ENCODE data around the gene FAXDC2. TPM values are rescaled to one million over a fixed set of nuclear protein-coding genes. Genes with fewer than 3 reads are reported as not detected.
"Not testable (repeated sequence)": the region's sequence is repeated elsewhere in the genome, so short reads cannot be mapped to it uniquely, and the experiment has no call there.

Gene FAXDC2
- total RNA-seq, 1 experiment from 2014 or later: 4.2 TPM

DNA sequence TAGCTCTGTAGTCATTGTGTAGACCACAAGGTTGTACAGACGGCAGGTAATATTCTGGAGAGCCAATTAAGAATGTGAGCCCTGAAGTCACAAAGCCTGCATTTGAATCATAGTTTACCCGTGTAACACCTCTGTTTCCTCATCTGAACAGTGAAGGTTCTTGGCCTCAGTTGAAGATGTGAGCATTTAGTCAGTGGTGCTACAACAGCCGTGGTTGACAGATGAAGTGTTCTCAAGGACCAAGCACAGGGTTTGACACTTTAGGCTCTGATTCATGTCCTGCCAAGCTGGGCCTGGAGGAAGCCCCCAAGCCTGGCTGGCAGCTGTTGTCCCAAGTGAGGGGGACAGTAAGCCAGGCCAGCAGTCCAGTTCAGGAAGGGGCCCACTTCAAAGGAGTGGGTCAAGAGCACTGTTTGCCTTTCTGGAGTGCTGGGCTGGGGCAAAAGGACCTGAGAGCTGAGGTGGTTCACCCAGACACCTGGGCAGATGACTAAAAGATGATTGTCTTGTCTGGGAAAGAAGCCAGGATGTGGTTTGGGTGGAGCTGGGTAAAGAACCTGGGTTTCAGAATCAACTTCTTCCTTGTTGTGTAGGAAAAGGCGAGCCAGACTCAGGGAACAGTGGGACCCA, 20.7 kb downstream of the FAXDC2 start:
- Histone ChIP-seq H3K27ac (peak overlapping the region; percentile 65), H3K4me3 (no peak overlapping the region), H3K9me3 (replicated peaks) (no peaks in the 10 kb centered on the region), H3K4me1 (peaks cover 27% of the 10 kb centered on the region), H3K36me3 (no peaks in the 10 kb centered on the region), H3K27me3 (no peaks in the 10 kb centered on the region)
- DNase-seq: peak; percentile 65 to 74

GRCh38 chr5:154829181-154829588, 21.2 kb downstream of the FAXDC2 start:
- no peaks in the 10 kb centered on the region for H3K36me3 ChIP-seq
- H3K9me3 ChIP-seq (replicated peaks): no peaks in the 10 kb centered on the region
- peaks cover 27% of the 10 kb centered on the region for H3K4me1 ChIP-seq
- DNase-seq: peak in 1 of 2 experiments; percentile 44
- H3K27ac ChIP-seq: peak overlapping the region; percentile 65; the same call in 1 of the 2 replicates
- H3K27me3 ChIP-seq: no peaks in the 10 kb centered on the region
- H3K4me3 ChIP-seq: no peak overlapping the region

- no peak for DNase-seq
- peaks cover 5% of the 10 kb centered on the region; the same call in 1 of the 2 replicates for H3K36me3 ChIP-seq
Observed at GRCh38 chr5:154824070-154824469, 26.3 kb downstream of the FAXDC2 start.

DNA sequence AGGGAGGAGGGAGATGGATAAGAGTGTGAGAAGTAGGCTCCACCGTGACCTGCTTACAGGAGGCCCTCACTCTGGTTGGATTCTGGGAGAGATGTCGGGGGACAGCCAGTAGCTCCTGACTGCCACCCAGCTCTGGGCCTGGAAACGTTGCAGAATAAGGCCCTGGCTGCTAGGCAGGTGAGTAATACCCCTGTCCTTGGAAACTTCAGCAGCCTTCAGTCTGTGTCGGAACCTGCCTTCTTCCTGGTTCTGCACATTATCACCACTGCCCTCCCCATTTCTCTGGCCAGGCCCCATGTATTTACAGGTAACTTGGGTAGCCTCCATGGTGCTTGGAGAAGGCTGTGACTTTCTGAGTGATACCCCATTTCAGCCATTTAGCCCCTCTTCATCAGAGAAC, 26.8 kb downstream of the FAXDC2 start:
- H3K4me1 ChIP-seq: peaks cover 4% of the 10 kb centered on the region; the same call in 1 of the 2 replicates
- no peak for DNase-seq
- no peak overlapping the region for H3K27ac ChIP-seq
- no peaks in the 10 kb centered on the region for H3K9me3 ChIP-seq (replicated peaks)
- H3K4me3 ChIP-seq: no peak overlapping the region
- H3K36me3 ChIP-seq: peaks cover 9% of the 10 kb centered on the region; the same call in 1 of the 2 replicates
- no peaks in the 10 kb centered on the region for H3K27me3 ChIP-seq

More at GRCh38 chr5:154824070-154824469, 26.3 kb downstream of the FAXDC2 start:
- Histone ChIP-seq H3K9me3 (replicated peaks) (no peaks in the 10 kb centered on the region), H3K4me3 (no peak overlapping the region), H3K27me3 (no peaks in the 10 kb centered on the region), H3K4me1 (peaks cover 9% of the 10 kb centered on the region), H3K27ac (no peak overlapping the region)

- not testable (repeated sequence) for H3K27me3 ChIP-seq; H3K4me3 ChIP-seq; H3K9me3 ChIP-seq (replicated peaks); DNase-seq; H3K36me3 ChIP-seq; H3K4me1 ChIP-seq; H3K27ac ChIP-seq
Observed at GRCh38 chr5:154822896-154823295, 27.5 kb downstream of the FAXDC2 start.

- peaks cover 30% of the 10 kb centered on the region for H3K36me3 ChIP-seq
- DNase-seq: no peak
- no peak overlapping the region for H3K4me3 ChIP-seq
- no peaks in the 10 kb centered on the region for H3K27me3 ChIP-seq
- H3K27ac ChIP-seq: no peak overlapping the region
- H3K4me1 ChIP-seq: no peaks in the 10 kb centered on the region
- H3K9me3 ChIP-seq (replicated peaks): no peaks in the 10 kb centered on the region
Observed at GRCh38 chr5:154820383-154820782, 30.0 kb downstream of the FAXDC2 start.

- no peak for DNase-seq
- H3K36me3 ChIP-seq: peaks cover 38% of the 10 kb centered on the region
- no peaks in the 10 kb centered on the region for H3K27me3 ChIP-seq
- no peak overlapping the region for H3K4me3 ChIP-seq
- no peaks in the 10 kb centered on the region for H3K4me1 ChIP-seq
- no peak overlapping the region for H3K27ac ChIP-seq
- no peaks in the 10 kb centered on the region for H3K9me3 ChIP-seq (replicated peaks)
Observed at GRCh38 chr5:154819546-154819945, 30.9 kb downstream of the FAXDC2 start.

DNA sequence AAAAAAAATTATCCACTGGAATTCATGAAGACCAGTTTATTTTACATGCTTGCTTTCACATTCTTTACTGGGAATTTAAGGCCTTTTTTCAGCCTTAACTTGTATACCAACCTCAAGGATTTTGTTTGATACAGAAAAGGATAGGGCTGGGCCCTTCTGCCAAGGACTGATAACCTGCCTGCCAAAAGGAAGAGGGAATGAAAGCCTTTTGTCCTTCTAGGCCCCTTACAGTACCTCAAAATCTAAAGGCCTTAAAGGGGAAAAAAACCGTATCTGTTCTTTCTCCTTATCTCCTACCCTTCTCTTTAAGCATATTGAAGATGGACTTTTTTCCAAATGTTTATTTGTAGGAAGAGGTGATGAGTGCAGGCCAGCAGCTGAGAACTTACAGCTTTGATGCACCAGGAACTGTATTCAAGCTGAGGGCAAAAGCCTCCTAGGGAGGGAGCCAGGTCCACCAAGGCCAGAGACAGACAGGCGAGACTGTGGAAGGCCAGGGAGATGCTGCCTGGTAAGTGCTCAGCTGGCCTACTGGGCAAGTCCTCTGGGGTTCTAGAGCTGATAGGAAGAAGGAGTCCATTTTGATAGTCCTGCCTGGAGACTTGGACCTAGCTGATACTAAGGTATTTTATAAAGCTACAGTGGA, 31.8 kb downstream of the FAXDC2 start:
- Histone ChIP-seq H3K4me1 (no peaks in the 10 kb centered on the region), H3K4me3 (no peak overlapping the region), H3K36me3 (peaks cover 47% of the 10 kb centered on the region), H3K27ac (no peak overlapping the region), H3K27me3 (no peaks in the 10 kb centered on the region), H3K9me3 (replicated peaks) (no peaks in the 10 kb centered on the region)
- no peak for DNase-seq

DNA sequence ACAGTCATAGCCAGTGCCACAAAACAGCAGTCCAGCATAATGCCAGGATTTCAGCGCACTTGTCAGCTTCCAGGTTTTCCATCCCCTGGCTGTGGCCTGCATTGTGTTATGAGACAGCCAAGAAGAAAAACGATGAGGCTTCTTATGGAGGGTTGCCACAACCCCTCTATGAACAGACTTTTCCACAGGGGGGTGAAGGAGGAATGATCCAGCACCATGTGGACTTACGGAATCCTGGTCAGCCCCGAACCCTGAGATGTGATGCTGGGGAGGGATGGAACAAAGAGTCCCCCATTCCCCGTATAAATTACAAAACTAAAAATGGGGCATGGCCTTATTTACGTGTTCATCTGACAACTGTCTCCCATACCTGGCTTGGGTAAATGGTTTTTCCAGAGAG, 32.6 kb downstream of the FAXDC2 start:
- H3K36me3 ChIP-seq: peaks cover 55% of the 10 kb centered on the region
- no peak for DNase-seq
- no peaks in the 10 kb centered on the region for H3K9me3 ChIP-seq (replicated peaks)
- H3K27ac ChIP-seq: no peak overlapping the region
- no peaks in the 10 kb centered on the region for H3K27me3 ChIP-seq
- no peaks in the 10 kb centered on the region for H3K4me1 ChIP-seq
- H3K4me3 ChIP-seq: no peak overlapping the region

DNA sequence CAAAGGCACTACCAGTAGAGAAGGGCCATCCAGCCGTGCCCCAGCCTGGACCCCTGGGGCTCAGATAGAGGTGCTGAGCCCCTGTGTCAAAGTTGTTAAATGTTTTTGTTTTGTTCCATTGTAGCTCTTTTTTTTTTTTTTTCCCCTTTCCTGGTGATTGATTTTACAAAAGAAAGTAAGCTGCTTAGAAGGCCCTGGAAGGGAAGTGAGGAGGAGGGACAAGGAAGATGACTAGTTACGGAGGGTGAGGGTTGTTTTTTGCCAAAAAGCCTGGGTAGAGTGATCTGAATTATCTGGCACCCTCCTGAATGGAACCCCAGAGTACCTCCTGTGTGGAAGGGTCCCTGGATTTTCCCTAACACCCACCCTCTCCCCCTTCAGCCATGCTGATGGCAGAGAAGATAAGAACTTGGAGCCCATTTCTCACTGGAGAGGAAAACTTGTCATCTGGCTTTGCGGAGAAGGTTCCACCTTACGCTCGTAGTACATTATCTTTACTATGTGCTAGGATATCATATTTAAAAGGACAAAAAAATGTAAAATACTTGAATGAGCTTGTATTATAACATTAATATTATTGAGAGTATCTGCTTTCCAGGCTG, 33.4 kb downstream of the FAXDC2 start:
- H3K27ac ChIP-seq: no peak overlapping the region
- no peaks in the 10 kb centered on the region for H3K9me3 ChIP-seq (replicated peaks)
- no peak for DNase-seq
- no peak overlapping the region for H3K4me3 ChIP-seq
- peaks cover 56% of the 10 kb centered on the region for H3K36me3 ChIP-seq
- H3K27me3 ChIP-seq: no peaks in the 10 kb centered on the region
- no peaks in the 10 kb centered on the region for H3K4me1 ChIP-seq

- no peaks in the 10 kb centered on the region for H3K4me1 ChIP-seq
- DNase-seq: no peak
- H3K27me3 ChIP-seq: no peaks in the 10 kb centered on the region
- H3K27ac ChIP-seq: no peak overlapping the region
- H3K9me3 ChIP-seq (replicated peaks): no peaks in the 10 kb centered on the region
- no peak overlapping the region for H3K4me3 ChIP-seq
- H3K36me3 ChIP-seq: peaks cover 68% of the 10 kb centered on the region
Observed at GRCh38 chr5:154815684-154816247, 34.6 kb downstream of the FAXDC2 start.

- no peak overlapping the region for H3K27ac ChIP-seq
Observed at GRCh38 chr5:154815025-154815424, 35.4 kb downstream of the FAXDC2 start.

DNA sequence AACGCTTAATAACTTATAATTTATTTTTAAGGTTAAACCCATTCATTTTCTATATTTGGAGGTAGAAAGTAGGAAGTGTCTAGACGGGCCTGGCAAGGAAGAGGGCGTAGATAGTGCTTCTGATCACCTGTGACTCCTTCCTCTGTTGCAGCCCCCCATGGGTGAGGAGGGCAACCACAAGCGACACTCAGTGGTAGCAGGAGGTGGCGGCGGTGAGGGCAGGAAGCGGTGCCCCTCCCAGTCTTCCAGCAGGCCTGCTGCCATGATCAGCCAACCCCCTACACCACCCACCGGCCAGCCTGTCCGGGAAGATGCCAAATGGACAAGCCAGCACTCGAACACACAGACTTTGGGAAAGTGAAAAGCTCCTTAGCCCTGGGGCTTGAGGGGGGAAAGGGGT, 36.7 kb downstream of the FAXDC2 start:
- no peaks in the 10 kb centered on the region for H3K27me3 ChIP-seq
- H3K4me1 ChIP-seq: no peaks in the 10 kb centered on the region
- H3K36me3 ChIP-seq: peaks cover 81% of the 10 kb centered on the region
- H3K9me3 ChIP-seq (replicated peaks): no peaks in the 10 kb centered on the region
- H3K27ac ChIP-seq: no peak overlapping the region
- no peak for DNase-seq
- H3K4me3 ChIP-seq: no peak overlapping the region

More at GRCh38 chr5:154815025-154815424, 35.4 kb downstream of the FAXDC2 start:
- Histone ChIP-seq H3K27me3 (no peaks in the 10 kb centered on the region), H3K4me3 (no peak overlapping the region), H3K9me3 (replicated peaks) (no peaks in the 10 kb centered on the region), H3K4me1 (no peaks in the 10 kb centered on the region), H3K36me3 (peaks cover 76% of the 10 kb centered on the region)
- no peak for DNase-seq

DNA sequence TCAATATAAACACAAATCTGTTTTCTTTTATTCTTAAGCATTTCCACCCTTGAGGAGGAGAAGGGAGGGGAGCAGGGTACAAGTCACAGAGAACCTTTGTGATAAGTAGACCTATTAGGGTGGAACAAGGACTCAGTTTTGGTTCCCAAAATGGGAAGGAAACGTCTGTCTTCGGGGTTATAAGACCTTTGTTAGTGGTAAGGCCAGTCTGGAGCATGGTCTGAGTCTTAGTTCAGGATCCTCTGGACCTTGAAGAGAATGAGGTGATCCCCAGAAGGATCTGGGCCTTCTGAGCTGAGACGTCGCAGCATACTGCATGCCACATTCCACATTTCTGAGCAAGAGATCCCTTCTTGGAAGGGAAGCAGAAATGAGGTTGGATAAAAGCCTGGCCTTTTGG, 37.2 kb downstream of the FAXDC2 start:
- H3K27me3 ChIP-seq: no peaks in the 10 kb centered on the region
- no peak overlapping the region for H3K4me3 ChIP-seq
- peaks cover 85% of the 10 kb centered on the region for H3K36me3 ChIP-seq
- no peaks in the 10 kb centered on the region for H3K9me3 ChIP-seq (replicated peaks)
- DNase-seq: no peak
- H3K27ac ChIP-seq: no peak overlapping the region
- H3K4me1 ChIP-seq: no peaks in the 10 kb centered on the region

Data from SJCRH30 (cell line).